ENCODE data around the gene LAMA3.

Gene LAMA3

GRCh38 chr18:23819001-23819400 is 129.7 kb downstream of the LAMA3 start:
- no peak for DNase-seq (ENCODE audit: low read depth in 2 of 2)

GRCh38 chr18:23822590-23823385 is 133.5 kb downstream of the LAMA3 start:
- no peak for DNase-seq (ENCODE audit: low read depth in 2 of 2)

- DNase-seq (ENCODE audit: low read depth in 2 of 2): no peak
Measured at GRCh38 chr18:23824240-23824639, 135.0 kb downstream of the LAMA3 start.

- no peak for DNase-seq (ENCODE audit: low read depth in 2 of 2)
Measured at GRCh38 chr18:23824669-23825068, 135.4 kb downstream of the LAMA3 start.

- no peak for DNase-seq (ENCODE audit: low read depth in 2 of 2)
Measured at GRCh38 chr18:23825496-23825895, 136.2 kb downstream of the LAMA3 start.

GRCh38 chr18:23825978-23826405 is 136.7 kb downstream of the LAMA3 start:
- no peak for DNase-seq (ENCODE audit: low read depth in 2 of 2)

GRCh38 chr18:23826850-23827620 is 137.8 kb downstream of the LAMA3 start:
- no peak for DNase-seq (ENCODE audit: low read depth in 2 of 2)

GRCh38 chr18:23827681-23828080 is 138.4 kb downstream of the LAMA3 start:
- no peak for DNase-seq (ENCODE audit: low read depth in 2 of 2)

GRCh38 chr18:23828426-23828825 is 139.2 kb downstream of the LAMA3 start:
- peak; percentile 18 for DNase-seq (ENCODE audit: low read depth in 2 of 2)

- no peak for DNase-seq (ENCODE audit: low read depth in 2 of 2)
Measured at GRCh38 chr18:23832911-23833310, 143.7 kb downstream of the LAMA3 start.

- no peak for DNase-seq (ENCODE audit: low read depth in 2 of 2)
Measured at GRCh38 chr18:23833714-23834113, 144.5 kb downstream of the LAMA3 start.

- DNase-seq (ENCODE audit: low read depth in 2 of 2): no peak
Measured at GRCh38 chr18:23835091-23835490, 145.8 kb downstream of the LAMA3 start.

GRCh38 chr18:23835506-23835905 is 146.3 kb downstream of the LAMA3 start:
- DNase-seq (ENCODE audit: low read depth in 2 of 2): no peak

- DNase-seq (ENCODE audit: low read depth in 2 of 2): no peak
Measured at GRCh38 chr18:23837591-23837990, 148.3 kb downstream of the LAMA3 start.

- no peak for DNase-seq (ENCODE audit: low read depth in 2 of 2)
Measured at GRCh38 chr18:23838233-23838632, 149.0 kb downstream of the LAMA3 start.

GRCh38 chr18:23838801-23839366 is 149.6 kb downstream of the LAMA3 start:
- DNase-seq (ENCODE audit: low read depth in 2 of 2): no peak

- no peak for DNase-seq (ENCODE audit: low read depth in 2 of 2)
Measured at GRCh38 chr18:23842305-23842704, 153.1 kb downstream of the LAMA3 start.

- DNase-seq (ENCODE audit: low read depth in 2 of 2): no peak
Measured at GRCh38 chr18:23844991-23845680, 155.9 kb downstream of the LAMA3 start.

- no peak for DNase-seq (ENCODE audit: low read depth in 2 of 2)
Measured at GRCh38 chr18:23845988-23846630, 156.9 kb downstream of the LAMA3 start.

GRCh38 chr18:23847321-23847986 is 158.2 kb downstream of the LAMA3 start:
- DNase-seq (ENCODE audit: low read depth in 2 of 2): no peak

GRCh38 chr18:23849141-23849540 is 159.9 kb downstream of the LAMA3 start:
- DNase-seq (ENCODE audit: low read depth in 2 of 2): no peak

Measured in stimulated activated CD4-positive, alpha-beta T cell treated with anti-CD3 and anti-CD28 coated beads, Interleukin-15, amount 100 ng/mL, for 48 hours (primary cell).